Endothelial cell of umbilical vein (primary cell): ENCODE measurements around the gene CLNK. TPM values are rescaled to one million over a fixed set of nuclear protein-coding genes. Genes with fewer than 3 reads are reported as not detected.

Source experiments
- BruUV-seq: library from RNA; stranded (reverse); fragments of 400-500 nt; replicated peaks from 2 replicates; lab custom pipeline; 2021; lab: Mats Ljungman, UMichigan
- CTCF ChIA-PET: fragments of 300-600, 350-600 bp; sonication (Branson Sonifier 250); formaldehyde crosslinking; loops from one replicate; lab custom pipeline; 2021; ENCODE audit warnings: antibody characterized with exemption, inconsistent platforms; lab: Charles Lee
- POLR2A ChIA-PET: fragments of 300-600, 350-600 bp; sonication (Branson Sonifier 250); formaldehyde crosslinking; loops from one replicate; lab custom pipeline; 2021; ENCODE audit warnings: antibody characterized with exemption, inconsistent platforms; lab: Charles Lee
- DNase-seq: peaks from one replicate; pipeline ENCODE4 v3.0.0-alpha.2; 2011; ENCODE audit warnings: low read depth, low spot score
- FAIRE-seq: peaks from 2 replicates; lab custom pipeline; 2011; peaks lifted over from hg19 to GRCh38; lab: Jason Lieb, UNC
- H2AFZ ChIP-seq: 2 replicates; pipeline ENCODE4 v1.6.0; 2012; ENCODE audit warnings: low read depth, low read length, control low read depth, inconsistent platforms
- H3K27ac ChIP-seq: 2 replicates; pipeline ENCODE4 v1.5.1; 2011; ENCODE audit warnings: low read depth, mild to moderate bottlenecking, control low read depth, low read length, moderate library complexity; ENCODE audit not compliant: insufficient read depth
- H3K27me3 ChIP-seq, 2 experiments: 2 replicates each; pipeline versions ENCODE4 v1.6.0 to v1.6.1; 2011; ENCODE audit warnings: low read length in 2 of 2, mixed read lengths in 1 of 2; ENCODE audit not compliant: control insufficient read depth in 2 of 2, insufficient read depth in 2 of 2
- H3K36me3 ChIP-seq, 2 experiments: 2 replicates in 1 of 2; 3 replicates in 1 of 2; pipeline ENCODE4 v1.5.1; 2011; ENCODE audit warnings: low read length in 2 of 2, mild to moderate bottlenecking in 1 of 2, moderate library complexity in 1 of 2; ENCODE audit not compliant: control insufficient read depth in 2 of 2, insufficient read depth in 2 of 2; ENCODE audit errors: extremely low read depth in 1 of 2
- H3K4me1 ChIP-seq: 3 replicates; pipeline ENCODE4 v1.5.1; 2011; ENCODE audit warnings: mild to moderate bottlenecking, low read length; ENCODE audit not compliant: control insufficient read depth, insufficient read depth; ENCODE audit errors: extremely low read depth
- H3K4me2 ChIP-seq: 2 replicates; pipeline ENCODE4 v1.6.1; 2011; ENCODE audit warnings: low read length, control low read depth, mixed read lengths; ENCODE audit not compliant: insufficient read depth
- H3K4me3 ChIP-seq, 3 experiments: fragments of 200-600 bp in 1 of 3; sonication (generic), shearing (Covaris generic) in 1 of 3; replicated peaks in 1 of 3; 2 replicates each; pipeline ENCODE4 v1.5.1; 2011 to 2016; ENCODE audit warnings: control low read depth in 3 of 3, low read length in 3 of 3, mild to moderate bottlenecking in 2 of 3, inconsistent platforms in 1 of 3, low read depth in 1 of 3, moderate library complexity in 1 of 3; ENCODE audit not compliant: insufficient read depth in 1 of 3
- H3K79me2 ChIP-seq: 2 replicates; pipeline ENCODE4 v1.6.0; 2012; ENCODE audit warnings: low read length, inconsistent platforms; ENCODE audit not compliant: control insufficient read depth, insufficient read depth
- H3K9ac ChIP-seq: replicated peaks from 2 replicates; pipeline ENCODE3; 2011; ENCODE audit warnings: low read length, control low read depth; ENCODE audit not compliant: insufficient read depth; ENCODE audit errors: extremely low read depth
- H3K9me1 ChIP-seq: replicated peaks from 3 replicates; pipeline ENCODE4 v1.6.0; 2011; ENCODE audit warnings: mild to moderate bottlenecking, low read length; ENCODE audit not compliant: control insufficient read depth, insufficient read depth; ENCODE audit errors: extremely low read depth
- H3K9me3 ChIP-seq: replicated peaks from 2 replicates; pipeline ENCODE4 v1.5.1; 2012; ENCODE audit warnings: low read length, inconsistent platforms; ENCODE audit not compliant: control insufficient read depth, insufficient read depth
- H4K20me1 ChIP-seq: replicated peaks from 2 replicates; pipeline ENCODE3; 2011; ENCODE audit warnings: mild to moderate bottlenecking, low read length; ENCODE audit not compliant: control insufficient read depth, insufficient read depth; ENCODE audit errors: extremely low read depth
- CTCF ChIP-seq, 2 donors: IDR thresholded peaks; 1 replicate in 1 of 2; 2 replicates in 1 of 2; pipeline ENCODE4 v1.5.1; 2011; ENCODE audit warnings: low read length in 2 of 2, mild to moderate bottlenecking in 2 of 2, moderate library complexity in 2 of 2, control low read depth in 1 of 2, inconsistent platforms in 1 of 2, low read depth in 1 of 2; ENCODE audit not compliant: insufficient read depth in 1 of 2; ENCODE audit errors: extremely low read depth in 1 of 2
- EZH2 ChIP-seq: IDR thresholded peaks from 2 replicates; pipeline ENCODE4 v1.6.1; 2012; ENCODE audit warnings: borderline replicate concordance, low read depth, mild to moderate bottlenecking, moderate library complexity, low read length, inconsistent platforms; ENCODE audit not compliant: severe bottlenecking
- FOS ChIP-seq: IDR thresholded peaks from 2 replicates; pipeline ENCODE4 v1.6.1; 2011; ENCODE audit warnings: mild to moderate bottlenecking, low read length, moderate library complexity, borderline replicate concordance; ENCODE audit not compliant: insufficient read depth
- GATA2 ChIP-seq: IDR thresholded peaks from 2 replicates; pipeline ENCODE4 v1.7.0; 2011; ENCODE audit warnings: low read depth, mild to moderate bottlenecking, moderate library complexity, mixed read lengths, low read length; ENCODE audit not compliant: insufficient read length, insufficient read depth
- JUN ChIP-seq: IDR thresholded peaks from 2 replicates; pipeline ENCODE4 v1.6.1; 2011; ENCODE audit warnings: borderline replicate concordance, low read depth; ENCODE audit not compliant: insufficient read length, insufficient read depth
- MAX ChIP-seq: IDR thresholded peaks from 2 replicates; pipeline ENCODE4 v1.6.1; 2011; ENCODE audit not compliant: insufficient read depth, insufficient read length
- MYC ChIP-seq: IDR thresholded peaks from one replicate; pipeline ENCODE4 v1.6.1; 2011; ENCODE audit warnings: mild to moderate bottlenecking, low read depth, low read length
- POLR2A ChIP-seq: IDR thresholded peaks from 2 replicates; pipeline ENCODE4 v1.6.1; 2012; ENCODE audit warnings: low read depth, mild to moderate bottlenecking, control low read depth, low read length
- POLR2AphosphoS5 ChIP-seq: IDR thresholded peaks from 2 replicates; pipeline ENCODE4 v1.6.1; 2012; ENCODE audit warnings: low read depth, mild to moderate bottlenecking, control low read depth, low read length, moderate library complexity; ENCODE audit not compliant: insufficient read depth
- dilution Hi-C: fragments of 300-500 bp; cut with MboI; formaldehyde crosslinking; loops from one replicate; pipeline ENCODE4 v1.15.0; 2019; ENCODE audit warnings: low sequenced_read_pairs; ENCODE audit not compliant: extremely low pct_ligation_motif_present
- intact Hi-C: fragments of 100-400 bp; cut with micrococcal nuclease; formaldehyde crosslinking; loops from one replicate; pipeline ENCODE4 v1.10.0; 2022
- polyA plus RNA-seq, 4 experiments: library from polyadenylated mRNA; depleted of rRNA in 3 of 4; stranded (reverse) in 3 of 4; unstranded in 1 of 4; fragments of >200 nt; gene quantifications; 2 replicates each; pipeline versions ENCODE4 v1.2.1 to v1.2.3, GENCODE V29; 2011 to 2012; ENCODE audit warnings: missing spikeins in 1 of 4
- total RNA-seq: library from RNA; stranded (reverse); gene quantifications from 2 replicates; pipeline ENCODE4 v1.2.3, GENCODE V29; 2021

Gene CLNK
- total and polyA plus RNA-seq, 2 donors (not counting 3 experiments of a cell fraction or from before 2014, with no cell fraction given): not detected

- no peaks in the 10 kb centered on the region for H3K9me3 ChIP-seq
- peaks cover 38% of the 10 kb centered on the region for H3K79me2 ChIP-seq
- H3K27ac ChIP-seq: no peak overlapping the region
- FAIRE-seq (no peak), DNase-seq (no peak)
- intact Hi-C loops: loop anchor here (5.0 kb wide), 1 partner anchor 382 kb away; no protein-coding TSS in a partner anchor
- H3K4me1 ChIP-seq: peaks cover 22% of the 10 kb centered on the region
- TF ChIP-seq POLR2A (no peak), MAX (no peak), POLR2AphosphoS5 (no peak), EZH2 (no peak), JUN (no peak), MYC (no peak), FOS (no peak), CTCF (IDR thresholded peaks at IDR 0.05; ENCODE audit: extremely low read depth in 1 of 2, insufficient read depth in 1 of 2, low read depth in 1 of 2, low read length in 2 of 2) (no peak), GATA2 (no peak)
- no peaks in the 10 kb centered on the region for H4K20me1 ChIP-seq
- H3K9ac ChIP-seq: no peak overlapping the region
- dilution Hi-C loops: no loop called here
- H3K4me2 ChIP-seq: no peak overlapping the region
- H3K36me3 ChIP-seq: peaks cover 25 to 28% of the 10 kb centered on the region in 2 experiments
- POLR2A ChIA-PET: no interaction called here
- no peaks in the 10 kb centered on the region for H3K9me1 ChIP-seq
- no TSS peak for BruUV-seq
- H3K4me3 ChIP-seq: no peak overlapping the region
- CTCF ChIA-PET: no interaction called here
- H2AFZ ChIP-seq: no peak overlapping the region
- no peaks in the 10 kb centered on the region for H3K27me3 ChIP-seq
Measured at GRCh38 chr4:10454726-10455125, 229.8 kb downstream of the CLNK start.
